SK-N-MC (cell line): ENCODE measurements around the gene THAP6.

Source experiments
- EZH2 ChIP-seq: fragments of 200-600 bp; sonication (generic); IDR thresholded peaks from one replicate; pipeline ENCODE4 v1.6.1; 2017; ENCODE audit warnings: antibody characterized with exemption
- POLR2AphosphoS5 ChIP-seq: IDR thresholded peaks from 2 replicates; pipeline ENCODE4 v1.6.1; 2012; ENCODE audit warnings: mild to moderate bottlenecking, low read depth, low read length, borderline replicate concordance

GRCh38 chr4:75545526-75545925 lies 31.3 kb downstream of the THAP6 start:
- no peak for TF ChIP-seq POLR2AphosphoS5
- TF ChIP-seq EZH2, result no peak
